ENCODE results near the gene OR13D1.

DNA sequence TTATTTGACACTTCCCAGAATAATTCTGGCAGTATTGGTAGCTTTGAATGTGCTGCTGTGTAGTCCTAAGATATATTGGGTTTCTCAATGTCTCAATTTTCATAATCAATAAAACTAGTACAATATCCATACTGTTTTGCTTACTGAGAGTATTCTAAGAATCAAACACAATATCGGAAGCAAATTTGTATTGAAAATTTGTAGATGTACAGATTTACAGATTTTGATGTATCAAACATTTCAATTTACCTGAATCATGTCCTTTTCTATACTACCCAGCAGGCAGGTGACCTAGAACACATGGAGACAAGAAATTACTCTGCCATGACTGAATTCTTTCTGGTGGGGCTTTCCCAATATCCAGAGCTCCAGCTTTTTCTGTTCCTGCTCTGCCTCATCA is at the start of gene OR13D1:
- TF ChIP-seq, protein P1, sequence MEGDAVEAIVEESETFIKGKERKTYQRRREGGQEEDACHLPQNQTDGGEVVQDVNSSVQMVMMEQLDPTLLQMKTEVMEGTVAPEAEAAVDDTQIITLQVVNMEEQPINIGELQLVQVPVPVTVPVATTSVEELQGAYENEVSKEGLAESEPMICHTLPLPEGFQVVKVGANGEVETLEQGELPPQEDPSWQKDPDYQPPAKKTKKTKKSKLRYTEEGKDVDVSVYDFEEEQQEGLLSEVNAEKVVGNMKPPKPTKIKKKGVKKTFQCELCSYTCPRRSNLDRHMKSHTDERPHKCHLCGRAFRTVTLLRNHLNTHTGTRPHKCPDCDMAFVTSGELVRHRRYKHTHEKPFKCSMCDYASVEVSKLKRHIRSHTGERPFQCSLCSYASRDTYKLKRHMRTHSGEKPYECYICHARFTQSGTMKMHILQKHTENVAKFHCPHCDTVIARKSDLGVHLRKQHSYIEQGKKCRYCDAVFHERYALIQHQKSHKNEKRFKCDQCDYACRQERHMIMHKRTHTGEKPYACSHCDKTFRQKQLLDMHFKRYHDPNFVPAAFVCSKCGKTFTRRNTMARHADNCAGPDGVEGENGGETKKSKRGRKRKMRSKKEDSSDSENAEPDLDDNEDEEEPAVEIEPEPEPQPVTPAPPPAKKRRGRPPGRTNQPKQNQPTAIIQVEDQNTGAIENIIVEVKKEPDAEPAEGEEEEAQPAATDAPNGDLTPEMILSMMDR (IDR thresholded peaks at IDR 0.05), result no peak
- TF ChIP-seq POLR2A (IDR thresholded peaks at IDR 0.05), result no peak

Data from Peyer's patch (tissue), 4 donors.